Activated CD4-positive, alpha-beta T cell treated with anti-CD3 and anti-CD28 coated beads for 4 hours (primary cell): ENCODE data around the gene NFAM1.

ENCODE experiments used
- DNase-seq, 2 donors: peaks; one replicate each; pipeline ENCODE4 v3.0.0-alpha.2; 2020

NFAM1 gene

DNA sequence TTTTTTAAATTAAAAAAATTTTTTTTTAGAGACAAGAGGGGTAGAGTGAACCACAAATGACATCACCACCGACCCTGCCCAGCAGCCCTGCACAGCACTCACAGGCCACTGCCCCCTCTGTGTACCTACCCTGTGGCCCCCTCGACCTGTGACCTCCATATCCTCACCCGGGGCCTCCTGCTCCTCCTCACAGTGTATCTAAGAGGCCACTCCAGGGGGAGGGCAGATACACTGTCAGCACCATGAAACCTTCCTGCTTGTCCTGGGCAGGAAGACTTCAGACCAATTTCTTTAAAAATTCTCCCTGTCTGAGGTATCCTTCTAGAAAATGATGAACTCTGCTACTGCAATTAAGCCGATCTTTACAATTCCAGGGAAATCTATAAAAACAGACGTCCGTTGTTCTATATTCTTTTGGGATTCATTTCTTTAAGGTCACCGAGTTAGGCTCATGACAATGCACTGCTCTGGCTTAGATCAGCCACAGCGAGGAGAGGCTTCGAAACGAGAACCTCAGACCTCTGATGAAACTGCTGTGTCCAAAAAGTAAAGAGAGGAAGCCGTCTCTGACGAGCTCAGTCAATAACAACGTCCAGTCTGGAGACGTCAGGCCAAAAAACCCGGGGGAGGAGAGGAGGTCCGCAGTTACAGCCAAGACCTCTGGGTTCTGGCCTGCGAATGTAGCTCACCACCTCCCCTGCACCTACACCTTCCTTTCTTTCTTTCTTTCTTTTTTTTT is 17.5 kb downstream of the NFAM1 start:
- no peak for DNase-seq

DNA sequence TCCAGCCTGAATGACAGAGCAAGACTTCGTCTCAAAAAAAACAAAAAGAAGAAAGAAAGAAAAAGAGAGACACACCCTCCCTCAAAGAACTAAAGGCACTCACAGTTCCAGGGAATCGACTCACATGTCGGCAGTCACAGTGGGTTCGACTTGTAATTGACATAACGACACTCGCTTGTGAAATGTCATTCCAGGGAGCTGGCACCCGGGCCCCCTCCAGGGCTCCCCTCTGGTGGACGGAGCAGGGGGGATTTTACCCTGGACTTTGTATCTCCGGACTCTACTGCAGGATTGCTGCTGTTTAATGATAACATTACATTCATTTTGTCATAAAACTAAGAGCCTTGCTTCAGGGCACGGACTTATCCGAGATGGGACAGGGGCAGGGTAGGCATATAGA is 18.2 kb downstream of the NFAM1 start:
- DNase-seq, result no peak

DNA sequence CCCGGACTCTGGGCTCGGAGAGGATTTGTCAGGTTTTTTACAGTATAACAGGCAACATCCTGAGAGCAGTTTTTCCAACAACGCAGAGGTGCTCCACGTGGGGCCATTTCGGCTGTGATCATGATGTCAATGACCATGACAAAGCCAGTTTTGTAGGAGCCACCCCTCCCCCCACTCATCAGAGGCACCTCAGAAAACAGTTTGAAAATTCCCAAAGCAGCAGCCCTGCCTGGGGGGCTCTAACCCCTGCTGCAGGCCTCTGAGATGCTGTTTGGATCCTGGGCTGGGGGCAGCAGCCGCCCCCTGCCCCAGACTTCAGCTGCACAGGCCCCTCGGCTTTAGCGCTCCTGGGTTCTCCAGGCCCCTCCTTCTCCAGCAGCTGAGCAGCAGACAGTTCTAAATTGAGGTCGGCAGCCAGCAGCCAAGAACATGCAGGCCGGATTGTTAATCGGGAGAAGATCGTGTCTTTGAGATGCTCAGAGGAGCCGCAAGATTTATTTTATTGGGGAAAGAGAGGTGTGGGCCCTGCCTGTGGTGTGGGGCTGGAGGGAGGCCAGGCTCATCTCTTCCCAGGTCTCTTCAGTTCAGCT is 19.4 kb downstream of the NFAM1 start:
- no peak for DNase-seq

DNA sequence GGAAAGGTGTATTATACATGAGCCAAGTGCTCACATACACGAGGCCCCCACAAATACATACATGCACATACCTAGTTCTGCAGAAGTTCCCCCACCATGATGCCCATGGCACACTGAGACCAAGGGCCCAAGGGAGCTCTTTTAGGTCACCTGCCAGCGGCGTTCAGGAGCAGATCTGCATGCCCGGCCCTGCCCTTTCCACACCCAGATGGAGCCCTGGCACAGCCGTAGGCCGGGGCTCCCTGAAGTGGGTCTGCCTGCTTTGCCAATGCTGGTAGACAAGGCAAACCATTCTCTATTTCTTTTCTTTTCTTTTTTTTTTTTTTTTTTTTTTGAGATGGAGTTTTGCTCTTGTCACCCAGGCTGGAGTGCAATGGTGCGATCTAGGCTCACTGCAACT is 21.5 kb downstream of the NFAM1 start:
- no peak for DNase-seq

DNA sequence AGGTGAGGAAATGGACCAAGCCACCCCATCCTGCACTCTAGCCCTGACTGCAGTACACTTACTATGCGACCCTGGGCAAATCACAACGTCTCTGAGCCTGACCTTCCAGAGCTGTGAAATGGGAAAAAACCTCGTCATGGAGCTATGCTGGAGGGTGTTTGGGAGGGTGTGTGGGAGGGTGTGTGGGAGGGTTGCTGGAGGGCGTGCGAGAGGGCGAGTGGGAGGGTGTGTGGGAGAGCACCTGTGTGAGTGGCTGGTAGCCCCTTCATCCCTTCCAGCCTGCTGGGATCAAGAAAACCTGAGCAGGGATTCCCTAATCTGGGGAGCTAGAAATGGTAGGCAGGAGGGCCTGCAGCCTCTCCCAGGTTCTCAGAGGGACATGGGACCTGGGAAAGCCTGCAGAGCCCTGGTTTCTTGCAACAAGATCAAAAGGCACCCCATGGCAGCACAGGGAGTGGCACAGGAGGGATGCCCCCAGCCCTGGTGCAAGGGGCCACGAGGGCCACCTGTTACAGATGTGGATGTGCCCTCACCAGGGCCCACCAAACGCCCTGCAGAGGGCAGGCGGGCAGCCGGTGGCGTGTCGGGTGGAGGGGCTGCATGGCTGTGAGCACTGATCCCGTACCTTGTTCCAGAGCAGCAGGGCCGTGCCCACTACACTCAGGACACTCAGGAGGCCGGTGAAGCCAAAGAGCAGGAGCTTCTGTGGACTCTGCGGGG is 23.2 kb downstream of the NFAM1 start:
- DNase-seq, result no peak

DNA sequence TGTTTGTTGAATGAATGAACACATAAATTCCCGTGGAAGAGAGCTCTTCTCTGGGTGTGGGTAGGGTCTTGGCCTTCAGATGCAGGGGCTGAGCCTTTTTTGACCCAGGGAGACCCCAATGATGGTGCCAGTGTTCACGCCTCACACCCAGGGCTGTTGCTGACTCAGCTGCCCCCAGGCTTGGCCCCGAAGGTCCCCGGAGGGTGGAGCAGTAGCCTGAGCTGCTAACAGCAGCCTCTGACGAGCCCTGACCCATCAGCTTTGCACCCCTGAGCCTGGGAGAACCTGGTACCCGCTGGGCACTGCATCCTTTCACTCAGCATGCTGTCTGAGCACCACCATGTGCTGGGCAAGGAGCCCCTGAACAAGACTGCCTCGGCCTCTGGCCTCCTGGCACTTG is 23.9 kb downstream of the NFAM1 start:
- DNase-seq, result no peak

DNA sequence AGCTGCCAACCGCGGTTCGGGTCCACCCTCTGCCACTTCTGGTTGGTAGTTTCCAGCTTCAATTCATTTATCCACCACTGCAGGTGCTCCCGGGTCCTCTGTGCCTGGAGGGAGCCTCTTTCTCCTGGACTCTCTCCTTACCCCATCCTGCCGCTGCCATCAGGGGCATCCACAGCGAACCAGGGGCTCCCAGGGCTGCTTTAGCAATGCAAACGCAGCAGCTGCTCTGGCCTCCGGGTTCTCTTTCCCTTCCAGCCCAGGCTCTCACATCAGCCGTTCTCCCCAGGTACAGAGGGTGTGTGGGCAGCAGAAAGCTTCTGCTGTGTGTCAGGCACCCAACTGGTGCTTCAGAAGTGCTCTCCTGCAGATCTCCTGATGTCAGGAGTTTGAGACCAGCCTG is 27.9 kb downstream of the NFAM1 start:
- DNase-seq, result no peak

DNA sequence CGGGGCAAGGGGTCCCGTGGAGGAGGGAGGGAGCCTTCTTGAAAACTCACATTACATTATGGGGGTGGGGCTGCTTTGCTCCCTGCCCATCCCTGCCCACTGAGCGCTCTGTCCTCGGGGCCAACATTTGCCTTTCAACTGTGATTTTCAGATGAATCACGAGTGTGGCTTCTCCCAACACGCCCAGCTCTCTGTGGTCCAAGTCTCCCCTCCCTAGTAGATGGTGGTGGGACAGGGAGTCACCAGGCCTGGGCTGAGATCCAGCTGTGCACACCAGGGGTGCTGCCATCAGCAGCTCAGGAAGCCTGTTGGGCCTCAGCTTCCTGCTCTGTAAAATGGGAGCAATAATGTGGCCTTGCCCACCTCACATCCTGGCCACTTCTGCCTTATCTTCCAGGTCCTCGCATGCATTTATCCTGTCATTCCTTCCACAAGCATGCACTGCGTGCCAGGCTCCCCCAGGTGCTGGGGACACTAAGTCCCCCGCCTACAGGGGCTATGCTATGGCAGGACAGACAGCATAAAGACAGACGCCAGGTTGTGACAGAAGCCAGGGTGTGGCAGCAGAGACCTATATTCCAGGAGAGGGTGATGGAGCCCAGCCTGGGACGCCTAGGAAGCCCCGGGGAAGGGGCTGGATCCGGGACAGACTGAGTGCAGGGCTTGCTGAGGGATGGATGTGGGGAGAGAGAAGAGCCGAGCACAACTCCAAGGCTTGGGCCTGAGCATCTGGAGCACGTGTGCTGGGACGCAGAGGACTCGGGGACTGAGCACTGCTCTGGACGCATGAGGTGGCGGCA is 30.5 kb downstream of the NFAM1 start:
- DNase-seq, result no peak

DNA sequence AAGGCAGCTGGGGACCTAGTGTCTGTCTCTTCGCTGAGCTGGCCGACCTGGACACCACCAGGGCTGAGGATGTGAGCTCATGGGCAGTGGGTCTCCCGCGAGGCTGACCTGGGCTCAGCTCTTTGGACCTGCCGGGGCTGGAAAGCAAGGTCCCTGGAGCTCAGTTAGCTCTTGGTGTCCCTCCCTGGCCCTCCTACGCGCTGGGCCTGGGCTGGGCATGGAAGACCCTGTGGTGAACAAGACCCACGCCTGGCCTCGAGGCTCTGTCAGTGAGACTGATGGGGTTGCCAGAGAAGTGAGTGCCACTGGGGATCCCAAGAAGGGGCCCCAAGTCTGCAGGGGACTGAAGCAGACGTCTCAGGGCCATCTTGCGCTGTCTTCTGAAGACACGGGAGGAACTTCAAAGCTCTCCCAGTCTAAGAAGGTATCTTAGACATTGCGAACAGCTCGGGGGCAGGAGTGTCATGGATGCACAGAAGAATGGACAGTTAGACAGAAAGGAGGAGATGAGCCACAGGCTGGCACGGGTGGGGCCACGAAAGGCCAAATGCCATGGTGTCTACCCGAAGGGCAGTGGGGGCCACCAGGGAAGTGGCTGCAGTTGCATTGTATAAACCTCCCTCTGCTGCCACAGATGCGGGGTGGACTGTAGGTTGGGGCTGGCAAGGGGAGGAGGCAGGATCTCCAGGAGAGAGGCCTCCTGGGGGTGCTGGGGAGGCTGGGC is 31.2 kb downstream of the NFAM1 start:
- no peak for DNase-seq

DNA sequence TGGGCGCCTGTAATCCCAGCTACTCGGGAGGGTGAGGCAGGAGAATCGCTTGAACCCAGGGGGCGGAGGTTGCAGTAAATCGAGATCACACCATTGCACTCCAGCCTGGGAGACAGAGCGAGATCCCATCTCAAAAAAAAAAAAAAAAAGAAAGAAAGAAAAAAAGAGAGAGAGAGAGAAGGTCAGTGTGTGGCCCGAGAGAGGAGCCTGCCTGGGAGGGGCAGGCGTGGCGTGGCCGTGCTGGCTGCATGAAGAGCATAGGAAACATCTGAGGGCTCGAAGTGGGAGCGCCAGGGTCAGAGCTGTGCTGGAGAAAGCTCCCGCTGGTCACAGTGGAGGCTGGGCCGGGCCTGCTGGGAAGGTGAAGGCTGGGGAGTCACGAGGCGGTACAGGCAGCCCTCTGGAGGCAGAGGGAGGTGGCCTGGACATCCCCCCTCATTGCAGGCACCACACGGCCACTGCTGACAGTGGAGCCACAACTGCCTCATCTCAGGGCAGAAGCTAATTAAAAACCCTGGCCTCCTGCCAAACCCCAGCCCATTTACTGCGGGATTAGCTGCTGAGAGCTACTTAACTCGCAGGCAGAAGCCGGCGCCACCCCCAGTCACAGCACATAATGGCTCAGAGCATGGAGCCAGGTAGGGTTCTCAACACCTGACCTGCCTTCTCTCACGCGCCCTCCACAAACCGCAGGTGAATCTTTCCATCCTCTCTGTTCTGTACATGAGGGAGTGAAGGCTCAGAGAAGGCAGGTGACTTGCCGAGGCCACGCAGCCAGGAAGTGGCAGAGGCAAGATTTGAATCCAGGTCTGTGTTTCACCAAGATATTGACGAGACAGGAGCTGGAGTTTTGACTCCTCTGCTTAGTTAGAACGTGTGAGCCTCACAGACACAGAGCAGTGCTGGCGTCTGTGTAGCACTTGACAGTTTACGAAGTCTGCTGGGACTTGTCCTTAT is 32.6 kb downstream of the NFAM1 start:
- DNase-seq, result no peak

DNA sequence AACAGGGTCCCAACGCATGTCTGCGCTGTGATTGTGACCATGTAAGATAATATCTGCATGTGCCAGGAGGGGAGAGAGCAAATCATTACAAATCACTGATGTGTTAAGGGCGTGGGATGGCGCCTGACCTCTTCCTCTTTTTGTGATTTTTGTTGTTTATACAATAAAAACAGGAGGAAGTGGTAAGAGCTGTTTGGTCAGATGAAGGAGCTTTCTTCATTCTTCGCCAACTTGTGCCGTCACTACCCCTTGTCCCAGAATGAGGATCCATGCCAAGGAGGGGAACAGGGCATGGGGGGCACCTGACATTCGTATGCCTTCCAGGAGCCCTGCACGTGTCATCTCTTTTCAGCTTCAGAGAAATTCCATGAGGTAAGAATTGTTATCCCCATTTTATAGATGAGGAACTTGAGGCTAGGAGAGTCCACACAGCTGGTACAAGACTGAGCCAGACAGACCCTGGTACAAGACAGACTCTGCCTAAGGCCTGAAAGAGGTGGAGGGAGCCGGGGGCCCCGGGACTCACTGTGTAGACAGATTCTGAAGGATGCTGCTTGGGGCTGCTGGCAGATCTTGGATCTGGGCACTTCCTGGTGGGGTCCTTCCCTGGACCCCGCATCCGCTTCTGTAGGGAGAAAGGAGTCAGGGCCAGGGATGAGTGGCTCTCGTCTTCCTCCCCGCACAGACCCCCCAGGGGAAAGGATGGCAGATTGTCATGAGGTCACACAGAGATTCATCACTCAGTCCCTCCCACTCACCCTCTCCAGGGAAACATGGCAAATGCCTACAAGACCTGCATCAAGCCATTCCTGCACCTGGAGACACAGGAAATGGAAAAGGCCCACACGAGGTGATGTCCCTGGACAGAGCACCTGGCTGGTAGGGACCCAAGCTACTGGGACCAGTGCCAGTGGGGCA is 34.6 kb downstream of the NFAM1 start:
- DNase-seq, result no peak

DNA sequence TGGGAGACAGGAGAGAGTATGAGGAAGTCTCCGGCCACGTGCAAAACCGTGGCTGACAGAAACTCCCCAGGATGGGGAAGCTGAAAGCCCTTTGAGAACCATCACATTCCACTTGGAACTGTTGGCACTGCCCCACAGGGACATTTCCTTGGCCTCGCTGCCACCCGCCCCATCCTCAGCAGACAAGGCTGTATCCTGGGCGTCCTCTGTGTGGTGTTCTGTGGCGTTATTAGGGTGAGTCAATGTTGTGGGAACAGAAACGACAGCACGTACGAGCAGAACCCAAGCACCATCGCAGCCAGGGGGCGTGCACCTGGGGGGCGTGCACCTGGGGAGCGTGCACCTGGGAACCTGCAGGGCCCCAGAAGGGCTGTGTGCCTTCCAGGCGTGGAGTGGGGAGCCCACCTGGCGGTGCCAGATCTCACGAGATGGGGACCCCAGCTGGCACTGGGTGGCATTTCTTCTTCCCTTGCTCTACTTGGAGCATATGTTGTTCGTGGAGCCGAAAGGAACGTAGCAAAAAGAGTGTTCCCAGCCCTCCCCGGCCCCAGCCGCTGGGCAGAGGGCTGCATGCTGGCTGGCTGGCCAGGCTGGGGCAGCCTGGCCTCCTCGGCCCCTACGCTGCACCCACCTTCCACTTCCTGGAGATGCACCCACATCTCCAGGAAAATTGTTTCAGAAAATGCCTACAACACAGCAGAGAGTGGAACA is 35.4 kb downstream of the NFAM1 start:
- DNase-seq, result no peak

DNA sequence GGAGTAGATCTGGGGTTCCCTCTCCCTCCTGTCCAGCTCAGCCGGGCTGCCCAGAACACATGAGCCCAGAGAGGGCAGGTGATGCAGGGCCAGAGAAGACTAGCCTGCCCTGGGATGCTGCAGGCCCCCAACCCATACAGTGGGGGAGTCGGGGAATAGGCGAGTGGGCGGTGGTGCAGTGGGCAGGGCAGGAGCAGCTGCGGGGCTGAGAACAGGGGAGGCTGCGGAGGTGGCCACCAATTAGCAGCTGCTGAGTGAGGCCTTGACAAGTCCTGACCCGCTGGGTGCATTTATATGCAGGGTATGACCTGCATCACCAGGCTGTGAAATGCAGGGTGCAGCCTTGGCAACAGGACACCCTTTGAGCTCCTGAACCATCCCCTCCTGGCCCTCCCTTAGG is 43.1 kb downstream of the NFAM1 start:
- DNase-seq, result no peak

DNA sequence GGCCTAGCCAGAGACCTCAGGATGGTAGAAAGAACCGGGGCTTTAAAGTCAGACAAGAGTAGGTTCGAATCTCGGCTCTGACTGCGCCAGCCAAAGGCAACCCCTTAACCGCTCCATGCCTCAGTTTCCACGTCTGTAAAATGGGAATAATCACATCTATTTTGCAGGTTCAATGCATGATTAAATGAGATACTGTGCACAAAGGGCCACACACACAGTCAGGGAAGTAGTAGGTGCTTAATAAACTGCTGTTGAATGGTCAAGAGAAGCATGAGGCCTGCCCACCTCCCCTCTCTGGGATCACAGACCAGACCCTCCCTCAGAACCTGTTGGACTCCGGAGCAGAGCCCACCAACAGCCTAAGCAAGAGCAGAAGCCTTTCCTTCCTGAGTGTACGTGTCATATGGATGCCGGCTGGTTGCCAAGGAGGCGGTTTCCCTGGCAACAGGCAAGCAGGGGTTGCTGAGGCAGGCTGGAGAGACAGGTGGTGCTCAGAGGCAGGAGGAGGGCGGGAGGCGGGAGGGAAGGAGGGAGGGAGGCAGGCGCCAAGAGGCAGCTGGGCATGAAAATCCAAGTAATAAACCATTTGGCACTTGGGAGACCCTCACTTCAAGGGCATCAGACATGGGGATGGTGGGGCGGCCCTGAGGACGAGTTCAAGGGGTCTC is 43.9 kb downstream of the NFAM1 start:
- DNase-seq, result no peak

DNA sequence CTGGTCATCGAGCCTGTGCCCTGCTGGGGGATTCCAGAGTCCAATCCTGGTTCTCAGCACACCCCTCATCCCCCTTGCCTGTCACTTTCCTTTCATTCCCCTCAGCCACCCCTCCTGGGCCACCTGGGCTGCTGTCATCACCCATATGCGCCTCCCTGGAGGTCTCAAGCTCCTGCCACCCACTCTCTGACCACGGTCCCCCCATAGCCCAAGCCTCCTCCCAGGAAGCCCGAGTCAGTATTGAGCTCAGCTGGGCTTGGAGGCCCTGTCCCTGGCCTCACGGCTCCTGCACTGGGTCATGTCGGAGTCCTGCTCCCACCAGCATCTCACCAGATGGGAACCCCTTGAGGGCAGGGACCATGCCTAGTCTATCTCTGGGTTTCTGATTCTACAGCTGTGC is 44.6 kb downstream of the NFAM1 start:
- DNase-seq, result no peak

DNA sequence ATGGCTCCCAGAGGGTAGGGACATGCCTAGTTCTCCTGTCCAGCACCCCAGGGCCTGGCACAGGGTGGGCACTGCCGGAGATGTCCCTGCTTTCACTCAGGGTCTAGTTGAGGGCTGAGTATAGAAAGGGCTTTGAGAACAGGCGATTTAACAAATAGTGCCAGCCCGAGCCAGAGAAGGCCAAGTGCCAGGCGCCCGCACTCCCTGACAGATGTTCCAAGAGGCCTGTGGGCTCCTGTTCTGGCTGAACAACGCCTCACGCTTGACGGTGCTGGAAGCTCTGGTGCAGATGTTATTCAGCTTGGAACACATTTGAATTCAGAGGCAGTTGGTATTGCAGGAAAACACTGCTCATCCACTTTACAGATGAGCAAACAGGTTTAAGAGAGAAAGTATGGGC is 46.5 kb downstream of the NFAM1 start:
- DNase-seq, result no peak

DNA sequence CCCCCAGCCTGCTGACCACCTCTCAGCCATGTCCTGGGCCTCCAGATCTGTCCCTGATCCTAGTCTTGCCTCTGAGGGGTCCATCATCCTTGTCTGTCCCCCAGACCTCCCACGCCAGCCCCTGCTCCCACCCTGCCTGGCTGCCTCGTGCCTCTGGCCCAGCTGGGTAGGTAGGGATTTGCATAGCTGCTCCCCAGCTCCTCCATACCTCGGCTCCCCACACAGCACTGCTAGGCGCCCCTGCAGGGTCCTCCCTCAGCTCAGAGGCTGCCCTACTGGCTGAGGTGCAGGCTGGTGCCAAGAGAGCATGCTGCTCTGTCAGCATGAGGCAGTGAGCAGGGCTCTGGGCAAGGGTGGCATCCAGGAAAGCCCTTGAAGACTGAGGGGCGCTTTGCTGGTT is 47.7 kb downstream of the NFAM1 start:
- no peak for DNase-seq

DNA sequence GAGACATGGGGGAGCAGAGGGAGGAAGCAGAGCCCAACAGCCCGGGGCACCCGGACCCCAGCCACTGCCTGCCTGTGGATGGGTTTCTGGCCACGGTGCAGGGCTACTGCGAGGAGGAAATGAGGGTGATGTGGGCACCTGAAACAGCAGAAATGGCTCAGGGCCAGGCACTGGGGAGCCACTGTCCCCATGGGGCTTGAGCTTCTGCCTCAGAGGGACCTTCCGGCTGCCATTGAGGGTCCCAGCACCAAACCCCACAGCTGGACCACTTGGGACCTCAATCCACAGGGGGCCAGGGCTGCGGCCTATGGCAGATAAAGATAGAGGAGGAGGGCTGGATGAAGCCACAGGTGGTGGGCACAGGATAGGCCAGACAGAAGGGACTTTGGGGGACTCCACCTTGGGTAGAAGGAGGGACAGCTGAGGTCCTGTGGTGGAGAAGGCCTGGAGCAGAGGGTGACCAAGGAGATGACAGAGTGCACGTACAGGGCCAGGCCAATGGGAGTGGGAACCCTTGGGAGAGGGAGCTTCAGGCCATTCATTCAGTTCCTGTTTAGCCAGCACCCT is 48.3 kb downstream of the NFAM1 start:
- DNase-seq, result no peak

DNA sequence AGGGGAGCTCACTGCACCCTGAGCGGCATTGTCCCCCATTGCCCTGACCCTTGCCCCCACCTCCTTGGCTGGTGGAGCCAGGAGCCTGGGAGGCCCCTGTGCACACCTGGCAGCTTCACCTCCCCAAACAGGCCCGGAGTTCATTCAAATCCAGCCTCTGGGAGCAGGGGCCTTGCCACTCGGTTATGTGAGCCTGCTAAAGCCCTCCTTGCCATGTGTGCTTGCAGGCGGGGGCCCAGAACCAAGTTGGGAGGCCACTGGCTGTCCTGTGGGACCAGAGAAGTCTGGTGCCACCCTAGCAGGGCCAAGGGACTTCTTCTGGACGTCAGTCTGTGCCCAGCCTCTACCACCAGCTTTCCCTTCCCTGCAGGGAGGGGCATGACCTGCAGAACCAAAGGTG is 48.9 kb downstream of the NFAM1 start:
- no peak for DNase-seq
